Measurements from ENCODE around the gene BMS1.
"Not testable (repeated sequence)": the region's sequence is repeated elsewhere in the genome, so short reads cannot be mapped to it uniquely, and the experiment has no call there.

BMS1 gene

DNA sequence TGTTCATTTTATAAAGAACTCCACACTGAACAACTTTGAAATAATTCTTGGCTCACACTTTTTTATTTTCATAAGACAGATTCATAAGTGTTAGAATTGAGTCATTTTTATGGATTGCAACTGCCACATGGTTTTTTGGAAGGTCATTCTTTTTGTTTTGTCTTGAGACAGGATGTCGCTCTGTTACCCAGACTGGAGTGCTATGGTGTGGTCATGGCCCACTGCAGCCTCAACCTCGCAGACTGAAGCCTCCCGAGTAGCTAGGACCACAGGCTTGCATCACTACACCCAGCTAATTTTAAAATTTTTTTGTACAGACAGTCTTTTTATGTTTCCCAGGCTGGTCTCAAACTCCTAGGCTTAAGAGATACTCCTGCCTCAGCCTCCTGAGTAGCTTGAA, 20.3 kb downstream of the BMS1 start:
- H3K27me3 ChIP-seq (ENCODE audit: control insufficient read depth, insufficient read depth, low read length), result no peaks in the 10 kb centered on the region
- H3K4me1 ChIP-seq (ENCODE audit: control insufficient read depth, insufficient read depth, low read length), result no peaks in the 10 kb centered on the region
- H3K36me3 ChIP-seq (ENCODE audit: control insufficient read depth, insufficient read depth, low read length), result peaks cover 13% of the 10 kb centered on the region
- no peak overlapping the region for H3K27ac ChIP-seq (ENCODE audit: low read depth, low read length)
- H3K4me3 ChIP-seq (ENCODE audit: low read length), result no peak overlapping the region
- H3K9ac ChIP-seq (ENCODE audit: low read length), result no peak overlapping the region

DNA sequence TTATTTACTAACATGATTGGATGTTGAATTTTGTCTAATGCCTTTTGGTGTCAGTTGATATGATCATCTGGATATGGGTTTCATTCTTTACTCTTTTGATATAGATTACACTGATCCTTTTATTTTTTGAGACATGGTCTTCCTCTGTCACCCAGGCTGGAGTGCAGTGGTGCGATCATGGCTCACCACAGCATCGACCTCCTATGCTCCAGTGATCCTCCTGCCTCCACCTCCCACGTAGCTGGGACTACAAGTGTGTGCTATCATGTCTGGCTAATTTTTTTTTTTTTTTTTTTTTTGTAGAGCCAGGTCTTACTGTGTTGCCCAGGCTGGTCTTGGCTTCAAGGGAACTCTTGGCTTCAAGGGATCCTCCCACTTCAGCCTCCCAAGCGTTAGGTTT, 27.1 kb downstream of the BMS1 start:
- Histone ChIP-seq H3K27ac (ENCODE audit: low read depth, low read length) (no peak overlapping the region), H3K27me3 (ENCODE audit: control insufficient read depth, insufficient read depth, low read length) (no peaks in the 10 kb centered on the region), H3K36me3 (ENCODE audit: control insufficient read depth, insufficient read depth, low read length) (peaks cover 7% of the 10 kb centered on the region), H3K9ac (ENCODE audit: low read length) (no peak overlapping the region), H3K4me3 (ENCODE audit: low read length) (no peak overlapping the region), H3K4me1 (ENCODE audit: control insufficient read depth, insufficient read depth, low read length) (no peaks in the 10 kb centered on the region)

DNA sequence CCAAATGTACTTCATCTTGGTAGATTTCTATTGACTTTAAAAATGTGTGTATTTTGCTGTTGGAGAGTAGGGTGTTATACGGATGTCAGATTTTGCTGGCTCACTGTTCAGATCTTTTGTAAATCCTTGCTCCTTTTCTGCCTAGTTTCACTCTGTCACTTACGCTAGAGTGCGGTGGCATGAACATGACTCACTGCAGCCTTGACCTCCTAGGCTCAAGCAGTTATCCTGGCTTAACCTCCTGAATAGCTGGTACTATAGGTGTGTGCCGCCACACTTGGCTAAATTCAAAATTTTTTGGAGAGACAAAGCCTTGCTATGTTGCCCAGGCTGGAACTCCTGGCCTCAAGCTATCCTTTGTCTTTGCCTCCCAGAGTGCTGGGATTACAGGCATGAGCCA, 29.4 kb downstream of the BMS1 start:
- Histone ChIP-seq H3K9ac (ENCODE audit: low read length) (no peak overlapping the region), H3K27me3 (ENCODE audit: control insufficient read depth, insufficient read depth, low read length) (no peaks in the 10 kb centered on the region), H3K4me3 (ENCODE audit: low read length) (no peak overlapping the region), H3K27ac (ENCODE audit: low read depth, low read length) (no peak overlapping the region), H3K36me3 (ENCODE audit: control insufficient read depth, insufficient read depth, low read length) (peaks cover 6% of the 10 kb centered on the region), H3K4me1 (ENCODE audit: control insufficient read depth, insufficient read depth, low read length) (no peaks in the 10 kb centered on the region)

DNA sequence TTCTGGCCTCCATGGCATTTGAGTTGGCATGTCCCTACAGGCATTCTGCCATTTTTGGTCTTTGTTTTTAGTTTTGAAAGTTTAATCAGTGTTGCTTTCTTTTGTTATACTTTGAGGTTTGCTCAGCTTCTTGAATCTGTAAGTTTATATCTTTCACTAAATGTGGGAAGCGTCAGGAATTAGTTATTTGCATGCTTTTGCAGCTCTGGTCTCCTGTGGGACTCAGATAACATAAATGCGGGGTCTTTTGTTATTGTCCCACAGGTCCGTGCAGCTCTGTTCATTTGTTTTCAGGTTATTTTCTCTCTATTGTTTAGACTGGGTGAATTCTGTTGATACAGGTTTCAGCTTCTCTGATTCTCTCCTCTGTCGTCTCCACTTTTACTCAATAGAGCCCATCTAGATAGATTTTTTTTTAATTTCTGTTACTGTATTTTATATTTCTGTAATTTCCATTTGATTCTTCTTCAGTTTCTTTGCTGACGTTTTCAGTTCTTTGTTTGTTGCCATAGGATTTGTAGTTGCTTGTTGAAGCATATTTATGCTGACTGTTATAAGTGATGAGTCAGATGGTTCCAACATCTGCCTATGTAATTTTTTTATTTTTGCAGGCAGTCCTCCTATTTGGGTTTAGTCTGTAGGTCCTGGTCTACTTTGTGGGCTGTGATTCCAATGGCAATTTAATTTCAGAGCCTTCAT, 31.5 kb downstream of the BMS1 start:
- not testable (repeated sequence) for H3K4me3 ChIP-seq (ENCODE audit: low read length); H3K9ac ChIP-seq (ENCODE audit: low read length)
- H3K36me3 ChIP-seq (ENCODE audit: control insufficient read depth, insufficient read depth, low read length), result peaks cover 14% of the 10 kb centered on the region

DNA sequence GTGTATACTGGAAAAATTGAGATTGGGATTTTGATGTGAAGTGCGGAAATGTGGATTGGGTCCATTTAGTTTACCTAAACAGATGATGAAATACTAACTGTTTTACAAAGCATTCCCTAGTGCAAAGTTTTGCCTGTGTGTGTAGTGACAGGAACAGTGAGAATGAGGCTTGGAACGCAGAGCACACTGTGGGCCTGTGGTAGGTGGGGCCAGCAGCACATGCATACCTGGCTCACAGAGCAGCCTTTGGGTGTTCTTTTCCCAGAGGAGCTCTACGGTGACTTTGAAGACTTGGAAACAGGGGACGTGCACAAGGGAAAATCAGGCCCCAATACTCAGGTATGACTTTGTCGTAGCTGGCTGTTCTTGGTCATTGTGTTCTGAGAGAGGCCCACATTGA, 33.7 kb downstream of the BMS1 start:
- not testable (repeated sequence) for H3K9ac ChIP-seq (ENCODE audit: low read length); H3K27ac ChIP-seq (ENCODE audit: low read depth, low read length); H3K4me1 ChIP-seq (ENCODE audit: control insufficient read depth, insufficient read depth, low read length); H3K4me3 ChIP-seq (ENCODE audit: low read length); H3K27me3 ChIP-seq (ENCODE audit: control insufficient read depth, insufficient read depth, low read length)
- peaks cover 14% of the 10 kb centered on the region for H3K36me3 ChIP-seq (ENCODE audit: control insufficient read depth, insufficient read depth, low read length)

More for the DNA sequence above, 31.5 kb downstream of the BMS1 start:
- not testable (repeated sequence) for H3K4me1 ChIP-seq (ENCODE audit: control insufficient read depth, insufficient read depth, low read length); H3K27me3 ChIP-seq (ENCODE audit: control insufficient read depth, insufficient read depth, low read length); H3K27ac ChIP-seq (ENCODE audit: low read depth, low read length)

DNA sequence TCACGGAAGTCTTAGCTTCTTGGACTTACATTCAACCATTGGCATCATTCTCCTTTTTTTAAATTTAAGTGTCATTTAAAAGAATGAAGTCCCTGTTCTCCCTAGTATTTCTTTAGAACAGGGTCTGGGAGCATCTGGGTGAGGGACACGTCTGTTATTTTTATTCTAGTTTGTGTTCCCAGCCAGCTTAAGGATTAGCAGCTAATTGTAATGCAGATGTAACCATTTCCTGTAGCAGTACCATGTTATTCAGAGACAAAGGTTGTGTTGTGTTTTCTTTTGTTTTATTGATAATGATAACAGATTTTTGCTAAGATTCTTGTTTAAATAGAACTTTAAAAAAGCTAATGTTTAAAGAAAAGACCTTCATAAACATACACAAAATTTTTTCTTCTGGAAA, 34.3 kb downstream of the BMS1 start:
- Histone ChIP-seq H3K36me3 (ENCODE audit: control insufficient read depth, insufficient read depth, low read length) (peaks cover 14% of the 10 kb centered on the region), H3K4me1 (ENCODE audit: control insufficient read depth, insufficient read depth, low read length) (no peaks in the 10 kb centered on the region), H3K27me3 (ENCODE audit: control insufficient read depth, insufficient read depth, low read length) (no peaks in the 10 kb centered on the region), H3K9ac (ENCODE audit: low read length) (no peak overlapping the region), H3K27ac (ENCODE audit: low read depth, low read length) (no peak overlapping the region), H3K4me3 (ENCODE audit: low read length) (no peak overlapping the region)

DNA sequence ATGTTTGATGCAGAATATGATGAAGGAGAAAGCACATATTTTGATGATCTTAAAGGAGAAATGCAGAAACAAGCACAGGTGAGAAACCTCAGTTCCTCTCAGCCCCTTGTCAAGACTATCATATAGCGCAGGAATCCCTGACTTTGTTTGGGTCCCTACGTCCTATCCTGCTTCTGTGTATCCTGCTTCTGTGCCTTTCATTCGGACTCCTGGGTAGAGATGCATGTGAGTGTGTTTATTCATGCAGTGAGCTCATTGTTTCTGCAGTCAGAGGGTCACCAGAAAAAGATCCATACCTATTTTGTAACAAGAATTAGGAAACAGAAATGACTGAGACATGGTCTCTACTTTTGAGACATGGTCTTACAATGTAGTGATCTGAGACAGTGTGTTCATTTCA, 34.8 kb downstream of the BMS1 start:
- not testable (repeated sequence) for H3K27ac ChIP-seq (ENCODE audit: low read depth, low read length); H3K27me3 ChIP-seq (ENCODE audit: control insufficient read depth, insufficient read depth, low read length)
- H3K36me3 ChIP-seq (ENCODE audit: control insufficient read depth, insufficient read depth, low read length), result peaks cover 12% of the 10 kb centered on the region

DNA sequence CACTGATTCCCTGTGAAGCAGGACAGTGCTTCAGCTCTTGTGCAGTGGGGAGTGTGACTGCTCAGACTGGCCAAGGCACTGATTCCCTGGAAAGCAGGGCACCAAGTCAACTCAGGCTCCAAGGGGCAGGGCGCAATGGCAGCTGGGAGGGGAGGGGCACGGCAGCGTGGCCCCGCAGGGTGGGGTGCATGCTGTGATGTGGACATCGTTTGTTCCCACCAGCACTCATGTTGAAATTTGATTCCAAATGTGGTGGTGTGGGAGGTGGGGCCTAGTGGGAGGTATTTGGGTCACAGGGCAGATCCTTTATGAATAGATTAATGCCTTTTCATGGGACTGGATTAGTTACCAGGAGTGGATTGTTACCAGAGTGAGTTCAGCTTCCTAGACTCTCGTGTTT, 44.2 kb downstream of the BMS1 start:
- H3K9ac ChIP-seq (ENCODE audit: low read length); H3K4me3 ChIP-seq (ENCODE audit: low read length); H3K27me3 ChIP-seq (ENCODE audit: control insufficient read depth, insufficient read depth, low read length); H3K27ac ChIP-seq (ENCODE audit: low read depth, low read length); H3K4me1 ChIP-seq (ENCODE audit: control insufficient read depth, insufficient read depth, low read length): not testable (repeated sequence)
- peaks cover 13% of the 10 kb centered on the region for H3K36me3 ChIP-seq (ENCODE audit: control insufficient read depth, insufficient read depth, low read length)

More for the DNA sequence above, 34.8 kb downstream of the BMS1 start:
- not testable (repeated sequence) for H3K9ac ChIP-seq (ENCODE audit: low read length); H3K4me1 ChIP-seq (ENCODE audit: control insufficient read depth, insufficient read depth, low read length); H3K4me3 ChIP-seq (ENCODE audit: low read length)

DNA sequence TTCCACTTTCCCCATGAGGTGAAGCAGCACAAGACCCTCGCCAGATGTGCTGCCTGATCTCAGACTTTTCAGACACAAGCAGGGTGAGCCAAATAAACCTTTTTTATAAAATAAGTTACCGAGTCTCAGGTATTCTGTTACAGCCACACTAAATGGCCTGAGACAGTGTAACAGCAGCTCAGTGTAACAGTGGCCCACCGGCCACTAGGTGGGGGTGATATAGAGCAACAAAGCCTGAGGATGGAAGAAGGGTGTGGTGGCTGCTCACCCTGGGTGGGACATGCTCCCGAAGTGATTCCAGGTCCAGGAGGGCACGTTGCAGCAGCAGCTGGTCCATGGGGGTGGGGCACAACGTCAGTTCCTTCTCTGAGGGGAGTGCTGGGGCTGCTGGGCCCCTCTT, 44.6 kb downstream of the BMS1 start:
- Histone ChIP-seq H3K36me3 (ENCODE audit: control insufficient read depth, insufficient read depth, low read length) (peaks cover 13% of the 10 kb centered on the region), H3K4me1 (ENCODE audit: control insufficient read depth, insufficient read depth, low read length) (no peaks in the 10 kb centered on the region), H3K27me3 (ENCODE audit: control insufficient read depth, insufficient read depth, low read length) (no peaks in the 10 kb centered on the region), H3K9ac (ENCODE audit: low read length) (no peak overlapping the region), H3K4me3 (ENCODE audit: low read length) (no peak overlapping the region), H3K27ac (ENCODE audit: low read depth, low read length) (no peak overlapping the region)

DNA sequence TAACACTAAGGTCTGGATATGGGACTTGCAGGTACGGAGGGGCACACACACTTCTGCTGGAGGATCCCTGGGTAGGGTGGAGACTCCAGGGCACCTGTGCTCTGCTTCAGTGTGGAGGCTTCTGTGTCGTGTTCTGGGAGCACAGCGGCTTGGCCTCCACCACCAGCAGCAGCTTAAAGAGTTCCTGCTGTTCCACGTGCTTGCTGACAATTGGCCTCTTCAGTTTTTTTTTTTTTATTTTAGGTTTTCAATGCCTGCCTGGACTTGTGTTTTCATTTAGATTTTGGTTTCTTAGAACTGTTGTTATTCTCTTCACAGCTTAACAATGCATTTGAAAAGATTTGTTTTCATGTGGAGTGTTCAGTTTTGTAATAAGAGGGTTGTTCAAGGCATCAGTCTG, 45.8 kb downstream of the BMS1 start:
- not testable (repeated sequence) for H3K27me3 ChIP-seq (ENCODE audit: control insufficient read depth, insufficient read depth, low read length); H3K4me1 ChIP-seq (ENCODE audit: control insufficient read depth, insufficient read depth, low read length); H3K9ac ChIP-seq (ENCODE audit: low read length); H3K27ac ChIP-seq (ENCODE audit: low read depth, low read length); H3K4me3 ChIP-seq (ENCODE audit: low read length)
- peaks cover 15% of the 10 kb centered on the region for H3K36me3 ChIP-seq (ENCODE audit: control insufficient read depth, insufficient read depth, low read length)

DNA sequence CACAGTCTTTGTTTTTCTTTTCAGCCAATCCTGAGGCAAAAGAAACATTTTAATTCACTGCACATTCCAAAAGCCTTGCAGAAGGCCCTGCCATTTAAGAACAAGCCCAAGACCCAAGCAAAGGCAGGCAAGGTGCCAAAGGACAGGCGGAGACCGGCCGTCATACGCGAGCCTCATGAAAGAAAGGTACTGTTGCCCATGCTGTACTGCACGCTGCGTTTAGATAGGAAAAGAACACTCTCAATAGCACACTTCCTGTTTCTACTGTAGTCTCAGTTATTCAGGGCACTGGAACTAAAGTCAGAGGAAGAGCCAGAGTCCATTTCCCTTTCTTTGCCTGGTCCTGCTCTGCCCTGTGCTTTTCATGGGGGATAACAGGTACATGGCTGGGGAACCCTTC, 47.6 kb downstream of the BMS1 start:
- Histone ChIP-seq H3K36me3 (ENCODE audit: control insufficient read depth, insufficient read depth, low read length) (peaks cover 15% of the 10 kb centered on the region), H3K4me3 (ENCODE audit: low read length) (no peak overlapping the region), H3K27me3 (ENCODE audit: control insufficient read depth, insufficient read depth, low read length) (no peaks in the 10 kb centered on the region), H3K4me1 (ENCODE audit: control insufficient read depth, insufficient read depth, low read length) (no peaks in the 10 kb centered on the region), H3K27ac (ENCODE audit: low read depth, low read length) (no peak overlapping the region), H3K9ac (ENCODE audit: low read length) (no peak overlapping the region)

DNA sequence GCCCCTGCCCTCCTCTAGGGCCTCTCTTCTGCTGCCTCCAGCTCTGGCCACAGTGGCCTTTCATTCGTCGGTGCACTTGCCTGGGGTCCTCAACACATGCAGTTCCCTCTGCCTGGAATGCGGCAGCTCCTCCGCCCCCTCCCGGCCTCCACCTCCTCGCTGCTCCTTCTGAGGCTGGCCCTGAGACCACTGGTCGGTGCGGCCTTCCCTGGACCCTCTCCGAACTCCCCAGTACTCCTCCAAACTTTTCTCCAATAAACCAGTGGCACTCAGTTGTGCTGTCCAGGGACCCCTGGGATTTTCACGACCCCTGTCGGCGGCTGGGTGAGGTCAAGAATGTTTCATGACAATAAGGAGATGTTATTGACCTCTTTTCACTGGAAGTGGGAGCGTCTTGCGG, 53.5 kb downstream of the BMS1 start:
- Histone ChIP-seq H3K4me3 (ENCODE audit: low read length) (no peak overlapping the region), H3K27me3 (ENCODE audit: control insufficient read depth, insufficient read depth, low read length) (no peaks in the 10 kb centered on the region), H3K9ac (ENCODE audit: low read length) (no peak overlapping the region), H3K4me1 (ENCODE audit: control insufficient read depth, insufficient read depth, low read length) (no peaks in the 10 kb centered on the region), H3K27ac (ENCODE audit: low read depth, low read length) (no peak overlapping the region), H3K36me3 (ENCODE audit: control insufficient read depth, insufficient read depth, low read length) (peaks cover 4% of the 10 kb centered on the region)

DNA sequence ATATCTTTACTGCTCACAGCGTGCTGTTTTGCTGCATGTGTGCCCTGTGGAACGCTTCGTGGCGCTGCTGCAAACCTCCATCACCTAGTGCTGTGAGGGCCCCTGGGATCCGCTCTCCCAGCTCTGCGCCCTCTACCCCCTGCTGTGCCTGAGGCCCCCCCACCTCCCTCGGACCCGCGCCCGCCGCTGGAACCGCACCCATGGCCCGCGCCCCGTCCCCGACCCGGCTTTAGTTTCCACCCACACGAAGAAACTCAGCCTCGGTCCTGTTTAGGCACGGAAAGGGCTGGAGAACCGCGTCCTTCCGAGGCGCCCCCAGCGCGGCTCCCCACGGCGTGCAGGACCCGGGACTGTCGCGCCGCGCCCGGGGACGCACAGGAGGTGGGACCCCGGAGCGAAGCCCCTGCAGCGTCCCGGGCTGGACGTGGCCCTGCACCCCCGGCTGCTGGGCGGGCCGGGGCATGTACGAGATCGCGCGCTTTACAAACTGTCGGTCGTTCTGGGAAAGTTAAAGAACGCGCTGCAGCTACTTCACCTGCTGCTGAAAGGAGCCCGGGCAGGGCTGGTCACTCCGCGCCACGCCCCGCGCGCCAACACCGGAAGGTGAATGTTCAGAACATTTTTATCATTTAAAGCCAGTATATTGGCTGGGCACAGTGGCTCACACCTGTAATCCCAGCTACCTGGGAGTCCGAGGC, 54.3 kb downstream of the BMS1 start:
- Histone ChIP-seq H3K27me3 (ENCODE audit: control insufficient read depth, insufficient read depth, low read length) (no peaks in the 10 kb centered on the region), H3K9ac (ENCODE audit: low read length) (no peak overlapping the region), H3K4me3 (ENCODE audit: low read length) (peak overlapping the region; percentile 51), H3K27ac (ENCODE audit: low read depth, low read length) (no peak overlapping the region), H3K36me3 (ENCODE audit: control insufficient read depth, insufficient read depth, low read length) (peaks cover 3% of the 10 kb centered on the region), H3K4me1 (ENCODE audit: control insufficient read depth, insufficient read depth, low read length) (no peaks in the 10 kb centered on the region)
